ENCODE results near the gene PSMB8. TPM values are rescaled to one million over a fixed set of nuclear protein-coding genes. Genes with fewer than 3 reads are reported as not detected.

Gene PSMB8
- total RNA-seq, 1 donor = 36.2 TPM

- TF ChIP-seq CTCF (IDR thresholded peaks at IDR 0.05; ENCODE audit: insufficient read depth, low read length) = no peak
Observed at GRCh38 chr6:32803416-32803815, 40.4 kb downstream of the PSMB8 start.

GRCh38 chr6:32799740-32800139, 44.1 kb downstream of the PSMB8 start:
- no peak overlapping the region for H3K4me3 ChIP-seq (ENCODE audit: low read depth, low read length)
- no peak for TF ChIP-seq CTCF (IDR thresholded peaks at IDR 0.05; ENCODE audit: insufficient read depth, low read length)
- DNase-seq (ENCODE audit: low read depth) = no peak

More at GRCh38 chr6:32803416-32803815, 40.4 kb downstream of the PSMB8 start:
- DNase-seq (ENCODE audit: low read depth) = no peak
- H3K4me3 ChIP-seq (ENCODE audit: low read depth, low read length) = no peak overlapping the region

- DNase-seq (ENCODE audit: low read depth) = no peak
- TF ChIP-seq CTCF (IDR thresholded peaks at IDR 0.05; ENCODE audit: insufficient read depth, low read length) = no peak
- H3K4me3 ChIP-seq (ENCODE audit: low read depth, low read length) = no peak overlapping the region
Observed at GRCh38 chr6:32799168-32799567, 44.7 kb downstream of the PSMB8 start.

- peak; percentile 78 for TF ChIP-seq CTCF (IDR thresholded peaks at IDR 0.05; ENCODE audit: insufficient read depth, low read length)
- H3K4me3 ChIP-seq (ENCODE audit: low read depth, low read length) = peak overlapping the region; percentile 47
- DNase-seq (ENCODE audit: low read depth) = peak; percentile 77
Observed at GRCh38 chr6:32796848-32797776, 46.7 kb downstream of the PSMB8 start.

GRCh38 chr6:32794510-32794909, 49.3 kb downstream of the PSMB8 start:
- no peak for TF ChIP-seq CTCF (IDR thresholded peaks at IDR 0.05; ENCODE audit: insufficient read depth, low read length)
- H3K4me3 ChIP-seq (ENCODE audit: low read depth, low read length) = no peak overlapping the region
- no peak for DNase-seq (ENCODE audit: low read depth)

GRCh38 chr6:32792901-32793435, 50.9 kb downstream of the PSMB8 start:
- TF ChIP-seq CTCF (IDR thresholded peaks at IDR 0.05; ENCODE audit: insufficient read depth, low read length) = no peak
- no peak for DNase-seq (ENCODE audit: low read depth)
- no peak overlapping the region for H3K4me3 ChIP-seq (ENCODE audit: low read depth, low read length)

Other genes with a start within 250 kb of the PSMB8 start
- gene HLA-DQA1, start 206.6 kb downstream of the PSMB8 start, total RNA-seq (ENCODE audit: low replicate concordance) = not detected in 2 replicates
- not detected in 2 replicates for gene HLA-DQB1, start 177.4 kb downstream of the PSMB8 start, total RNA-seq (ENCODE audit: low replicate concordance)
- not detected in 2 replicates for gene HLA-DQA2, start 102.7 kb downstream of the PSMB8 start, total RNA-seq (ENCODE audit: low replicate concordance)
- gene HLA-DQB2, start 80.5 kb downstream of the PSMB8 start, total RNA-seq (ENCODE audit: low replicate concordance) = not detected in 2 replicates
- 2.6 TPM in 1 of 2 replicates, not detected in the other for gene HLA-DOB, start 27.0 kb downstream of the PSMB8 start, total RNA-seq (ENCODE audit: low replicate concordance)
- 12.4 and 17.0 TPM in 2 replicates for gene TAP2, start 5.3 kb downstream of the PSMB8 start, total RNA-seq (ENCODE audit: low replicate concordance)
- gene TAP1, start 9.7 kb upstream of the PSMB8 start, total RNA-seq (ENCODE audit: low replicate concordance) = 11.9 and 25.2 TPM in 2 replicates
- 10.8 and 11.5 TPM in 2 replicates for gene PSMB9, start 10.1 kb upstream of the PSMB8 start, total RNA-seq (ENCODE audit: low replicate concordance)
- gene HLA-DMB, start 97.0 kb upstream of the PSMB8 start, total RNA-seq (ENCODE audit: low replicate concordance) = 0.09 TPM in 1 of 2 replicates, not detected in the other
- gene HLA-DMA, start 109.0 kb upstream of the PSMB8 start, total RNA-seq (ENCODE audit: low replicate concordance) = 1.6 and 2.1 TPM in 2 replicates
- 145 and 157 TPM in 2 replicates for gene BRD2, start 124.5 kb upstream of the PSMB8 start, total RNA-seq (ENCODE audit: low replicate concordance)
- gene HLA-DOA, start 165.5 kb upstream of the PSMB8 start, total RNA-seq (ENCODE audit: low replicate concordance) = not detected in 2 replicates
- 0.18 and 1.8 TPM in 2 replicates for gene HLA-DPA1, start 229.6 kb upstream of the PSMB8 start, total RNA-seq (ENCODE audit: low replicate concordance)
- gene HLA-DPB1, start 231.9 kb upstream of the PSMB8 start, total RNA-seq (ENCODE audit: low replicate concordance) = 0.27 and 3.8 TPM in 2 replicates